Measurements from ENCODE around the gene GSG1L. TPM values are rescaled to one million over a fixed set of nuclear protein-coding genes. Genes with fewer than 3 reads are reported as not detected.
A peak's percentile ranks its signal among the peaks of the same experiment; 100 is the strongest.

GSG1L gene
- total and polyA plus RNA-seq, 2 of the 13 experiments (the other 11 are each of a cell fraction or from before 2014, with no cell fraction given) = not detected

GRCh38 chr16:27974896-27975540 is 88.5 kb downstream of the GSG1L start (continued):
- TF ChIP-seq TSC22D2 (CRISPR knock-in tag; IDR thresholded peaks at IDR 0.05; ENCODE audit: borderline replicate concordance) (no peak), SKI (IDR thresholded peaks at IDR 0.05; ENCODE audit: partially characterized antibody) (no peak)

DNA sequence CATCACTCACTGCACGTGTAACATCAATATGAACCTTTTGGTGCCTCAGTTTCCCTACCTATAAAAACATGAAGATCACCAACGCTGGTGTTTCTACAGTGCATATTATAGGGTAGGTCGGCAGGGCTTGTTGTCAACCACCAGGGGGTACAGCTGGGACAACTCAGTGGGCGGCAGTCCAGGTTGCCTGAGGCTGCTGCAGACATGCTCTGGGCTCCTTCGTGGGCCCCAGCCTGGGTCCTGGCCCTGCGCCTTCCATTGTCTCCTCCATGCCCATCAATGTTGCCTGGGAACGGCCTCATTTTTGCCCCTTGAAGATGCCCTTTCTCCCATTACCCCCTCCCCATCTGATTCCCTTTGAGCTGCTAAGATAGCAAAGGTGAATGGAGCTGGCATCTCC is 89.8 kb downstream of the GSG1L start:
- BruUV-seq (replicated peaks) = no TSS peak
- no peaks in the 10 kb centered on the region for H3K9me3 ChIP-seq (ENCODE audit: low read length)
- intact Hi-C loops (cut with micrococcal nuclease; ENCODE audit: unreplicated experiment) (loop anchor here (5.0 kb wide), 1 partner anchor 244 kb away; no protein-coding TSS in a partner anchor), in situ Hi-C loops (cut with HindIII; ENCODE audit: extremely low pct_ligation_motif_present, low pct_unique_long_range_greater_than_20kb) (loop anchor here (5.0 to 10.0 kb wide), 2 partner anchors 99 to 241 kb away; partner anchors contain the start of gene XPO6)
- H3K36me3 ChIP-seq (replicated peaks in 1 of 2; ENCODE audit: control insufficient read depth in 1 of 2, insufficient read depth in 2 of 2, low read length in 2 of 2) = no peaks in the 10 kb centered on the region
- peaks cover 0 to 14% of the 10 kb centered on the region in 2 experiments; a peak in 2 of 5 replicates for H3K27me3 ChIP-seq (ENCODE audit: control insufficient read depth in 1 of 2, insufficient read depth in 2 of 2, low read length in 2 of 2)
- H2AFZ ChIP-seq (ENCODE audit: low read length) = no peak overlapping the region
- H3K4me3 ChIP-seq (replicated peaks in 1 of 3; ENCODE audit: insufficient read depth in 1 of 3, low read depth in 2 of 3, low read length in 3 of 3) = no peak overlapping the region
- H4K20me1 ChIP-seq (ENCODE audit: insufficient read depth, low read length) = no peaks in the 10 kb centered on the region
- 0% methylated on average over 4 of the region's 7 CpGs for WGBS (ENCODE audit: low lambda C conversion rate)
- H3K9ac ChIP-seq (ENCODE audit: insufficient read depth, low read depth, low read length) = no peak overlapping the region
- H3K4me1 ChIP-seq (ENCODE audit: insufficient read depth, low read length) = no peaks in the 10 kb centered on the region
- DNase-seq (ENCODE audit: low spot score) (no peak), FAIRE-seq (no peak), ATAC-seq (peak; percentile 89)
- H3K4me2 ChIP-seq (ENCODE audit: low read depth, low read length) = no peak overlapping the region
- H3K27ac ChIP-seq (ENCODE audit: extremely low read length, insufficient read depth, low read length) = no peak overlapping the region
- H3K79me2 ChIP-seq (ENCODE audit: insufficient read depth, low read length) = no peaks in the 10 kb centered on the region
- TF ChIP-seq ZNF326 (CRISPR knock-in tag; IDR thresholded peaks at IDR 0.05; ENCODE audit: borderline replicate concordance) (no peak), CTCF (CRISPR knock-in tag; IDR thresholded peaks at IDR 0.05) (peak; percentile 30; the same call in 1 of the 2 replicates), STAG1 (CRISPR knock-in tag; IDR thresholded peaks at IDR 0.05) (peak; percentile 12; the same call in 1 of the 2 replicates), SMC3 (IDR thresholded peaks at IDR 0.05; ENCODE audit: low read length) (peak; percentile 14; the same call in 1 of the 2 replicates), MAFG (CRISPR knock-in tag; IDR thresholded peaks at IDR 0.05) (no peak), CAMTA2 (CRISPR knock-in tag; IDR thresholded peaks at IDR 0.05; ENCODE audit: borderline replicate concordance) (no peak), SP5 (CRISPR knock-in tag; IDR thresholded peaks at IDR 0.05; ENCODE audit: borderline replicate concordance, low read depth) (no peak), NFIC (IDR thresholded peaks at IDR 0.05; ENCODE audit: low read length) (no peak)
- TF ChIP-seq, protein P1, sequence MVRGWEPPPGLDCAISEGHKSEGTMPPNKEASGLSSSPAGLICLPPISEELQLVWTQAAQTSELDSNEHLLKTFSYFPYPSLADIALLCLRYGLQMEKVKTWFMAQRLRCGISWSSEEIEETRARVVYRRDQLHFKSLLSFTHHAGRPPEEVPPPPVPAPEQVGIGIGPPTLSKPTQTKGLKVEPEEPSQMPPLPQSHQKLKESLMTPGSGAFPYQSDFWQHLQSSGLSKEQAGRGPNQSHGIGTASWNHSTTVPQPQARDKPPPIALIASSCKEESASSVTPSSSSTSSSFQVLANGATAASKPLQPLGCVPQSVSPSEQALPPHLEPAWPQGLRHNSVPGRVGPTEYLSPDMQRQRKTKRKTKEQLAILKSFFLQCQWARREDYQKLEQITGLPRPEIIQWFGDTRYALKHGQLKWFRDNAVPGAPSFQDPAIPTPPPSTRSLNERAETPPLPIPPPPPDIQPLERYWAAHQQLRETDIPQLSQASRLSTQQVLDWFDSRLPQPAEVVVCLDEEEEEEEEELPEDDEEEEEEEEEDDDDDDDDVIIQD (CRISPR knock-in tag; IDR thresholded peaks at IDR 0.05; ENCODE audit: low read depth) = no peak
- TF ChIP-seq, protein P2, sequence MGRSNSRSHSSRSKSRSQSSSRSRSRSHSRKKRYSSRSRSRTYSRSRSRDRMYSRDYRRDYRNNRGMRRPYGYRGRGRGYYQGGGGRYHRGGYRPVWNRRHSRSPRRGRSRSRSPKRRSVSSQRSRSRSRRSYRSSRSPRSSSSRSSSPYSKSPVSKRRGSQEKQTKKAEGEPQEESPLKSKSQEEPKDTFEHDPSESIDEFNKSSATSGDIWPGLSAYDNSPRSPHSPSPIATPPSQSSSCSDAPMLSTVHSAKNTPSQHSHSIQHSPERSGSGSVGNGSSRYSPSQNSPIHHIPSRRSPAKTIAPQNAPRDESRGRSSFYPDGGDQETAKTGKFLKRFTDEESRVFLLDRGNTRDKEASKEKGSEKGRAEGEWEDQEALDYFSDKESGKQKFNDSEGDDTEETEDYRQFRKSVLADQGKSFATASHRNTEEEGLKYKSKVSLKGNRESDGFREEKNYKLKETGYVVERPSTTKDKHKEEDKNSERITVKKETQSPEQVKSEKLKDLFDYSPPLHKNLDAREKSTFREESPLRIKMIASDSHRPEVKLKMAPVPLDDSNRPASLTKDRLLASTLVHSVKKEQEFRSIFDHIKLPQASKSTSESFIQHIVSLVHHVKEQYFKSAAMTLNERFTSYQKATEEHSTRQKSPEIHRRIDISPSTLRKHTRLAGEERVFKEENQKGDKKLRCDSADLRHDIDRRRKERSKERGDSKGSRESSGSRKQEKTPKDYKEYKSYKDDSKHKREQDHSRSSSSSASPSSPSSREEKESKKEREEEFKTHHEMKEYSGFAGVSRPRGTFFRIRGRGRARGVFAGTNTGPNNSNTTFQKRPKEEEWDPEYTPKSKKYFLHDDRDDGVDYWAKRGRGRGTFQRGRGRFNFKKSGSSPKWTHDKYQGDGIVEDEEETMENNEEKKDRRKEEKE (IDR thresholded peaks at IDR 0.05) = no peak
- ChIA-PET CTCF (ENCODE audit: low intra/inter-chr PET ratio, low total read pairs) (interaction anchor here (2.6 kb wide), 1 partner anchor 97 kb away, joined by 30 read pairs; no protein-coding TSS in a partner anchor), POLR2A (no interaction called here)

All from HepG2 (cell line).